CD4-positive, alpha-beta T cell treated with Interleukin-12 subunit alpha and Interleukin-12 subunit beta, for 1 hour (primary cell): ENCODE measurements around the gene PRLR.
"Not testable (repeated sequence)": the region's sequence is repeated elsewhere in the genome, so short reads cannot be mapped to it uniquely, and the experiment has no call there.

Experiments used
- DNase-seq: peaks from one replicate; pipeline ENCODE4 v3.0.0-alpha.2; 2020

PRLR gene

DNA sequence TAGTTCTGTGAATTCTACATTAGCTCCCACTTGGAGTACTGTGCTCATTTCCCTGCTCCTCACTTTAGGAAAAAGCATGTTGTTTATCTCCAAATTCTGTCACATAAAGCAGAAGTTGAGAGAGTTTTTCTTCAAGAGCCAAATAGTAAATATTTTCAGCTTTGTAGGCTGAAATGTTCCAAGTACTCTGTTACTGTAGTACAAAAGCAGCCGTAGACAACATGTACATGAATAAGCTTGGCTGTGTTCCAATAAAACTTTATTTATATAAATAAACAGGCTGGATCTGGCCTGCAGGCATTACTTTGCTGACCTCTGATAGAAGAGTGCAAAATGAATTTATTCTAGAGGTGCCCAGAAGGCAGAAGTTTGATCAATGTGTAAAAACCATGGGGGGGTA lies 109.6 kb downstream of the PRLR start:
- DNase-seq: no peak

DNA sequence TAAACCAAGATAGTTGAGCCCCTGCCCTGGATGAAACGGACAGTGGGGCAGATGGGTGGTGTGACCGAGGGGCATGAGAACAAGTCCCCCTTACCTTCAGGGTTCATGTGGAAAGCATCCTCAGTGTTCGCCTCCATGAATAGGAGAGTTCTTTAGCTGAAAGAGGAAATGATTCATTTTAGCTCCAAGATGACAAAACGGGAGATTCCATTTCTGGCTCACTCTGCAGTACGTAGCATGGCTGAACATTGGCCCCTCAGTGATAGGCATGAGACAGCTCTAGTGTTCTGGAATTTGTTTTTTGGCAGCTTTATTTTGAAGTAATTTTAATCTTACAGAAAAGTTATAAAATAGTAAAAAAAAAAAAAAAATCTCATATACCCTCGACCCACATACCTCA lies 112.3 kb downstream of the PRLR start:
- DNase-seq: no peak

DNA sequence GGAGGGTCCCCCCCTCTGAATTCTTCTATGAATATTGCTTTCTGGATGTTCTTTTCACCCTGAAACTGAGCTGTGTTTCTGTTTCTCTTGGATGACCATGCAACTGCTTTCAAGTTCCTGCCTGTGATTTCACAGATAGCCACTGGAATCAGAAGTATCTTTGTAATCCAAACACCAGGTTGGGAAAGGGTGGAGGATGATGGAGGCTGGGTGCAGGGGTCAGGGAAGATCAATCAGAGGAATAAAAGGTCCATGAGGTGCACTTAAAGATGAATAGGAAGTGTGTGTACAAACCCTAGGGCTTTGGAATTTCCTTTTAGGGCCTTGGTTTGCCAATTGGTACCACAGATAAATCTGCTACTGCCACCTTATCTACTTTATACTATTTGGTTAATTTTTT lies 114.4 kb downstream of the PRLR start:
- DNase-seq: no peak

DNA sequence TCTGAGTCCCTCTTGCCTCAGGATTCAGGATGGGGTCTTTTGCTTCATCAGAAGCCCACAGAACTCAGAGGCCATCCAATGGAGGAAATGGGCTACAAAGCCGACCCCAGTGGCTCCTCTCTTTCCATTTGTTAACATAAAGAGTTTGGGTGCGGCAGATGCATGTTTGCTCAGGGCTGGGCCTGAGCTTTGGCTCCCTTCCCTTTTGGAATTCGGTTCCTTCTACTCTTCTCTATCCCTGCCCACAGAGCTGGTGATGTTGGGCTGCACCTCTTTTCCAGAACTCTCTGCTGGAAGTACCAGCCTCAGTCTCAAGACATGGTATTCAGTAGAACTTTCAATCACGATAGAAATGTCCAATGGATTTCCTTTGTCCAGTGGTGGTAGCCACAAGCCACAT lies 115.6 kb downstream of the PRLR start:
- no peak for DNase-seq

DNA sequence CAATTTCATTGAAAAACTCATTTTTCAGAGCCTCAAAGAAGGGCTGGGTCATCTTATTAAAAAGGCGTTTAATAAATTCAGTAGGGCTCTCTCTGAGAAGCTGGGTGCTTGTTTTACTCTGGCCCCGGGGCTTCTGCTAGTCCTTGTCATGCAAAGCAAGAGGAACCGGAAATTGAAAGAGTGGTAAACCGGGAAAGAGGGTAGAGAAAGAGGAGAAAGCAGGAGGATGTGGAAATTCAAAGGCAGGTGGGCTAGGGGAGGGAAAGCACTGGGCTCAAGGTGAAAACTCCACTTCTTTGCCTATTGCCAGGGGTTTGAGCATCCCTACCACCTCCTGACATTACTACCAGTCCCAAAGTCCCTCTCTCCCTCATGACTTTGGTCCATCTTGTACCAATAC lies 118.0 kb downstream of the PRLR start:
- no peak for DNase-seq

DNA sequence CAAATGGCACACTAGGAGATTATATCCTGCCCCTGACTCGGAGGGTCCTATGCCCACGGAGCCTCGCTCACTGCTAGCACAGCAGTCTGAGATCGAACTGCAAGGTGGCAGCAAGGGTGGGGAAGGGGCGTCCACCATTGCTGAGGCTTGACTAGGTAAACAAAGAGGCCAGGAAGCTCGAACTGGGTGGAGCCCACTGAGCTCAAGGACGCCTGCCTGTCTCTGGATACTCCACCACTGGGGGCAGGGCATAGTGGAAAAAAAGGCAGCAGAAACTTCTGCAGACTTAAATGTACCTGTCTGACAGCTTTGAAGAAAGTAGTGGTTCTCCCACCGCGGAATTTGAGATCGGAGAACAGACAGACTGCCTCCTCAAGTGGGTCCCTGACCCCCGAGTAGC lies 125.7 kb downstream of the PRLR start:
- DNase-seq: not testable (repeated sequence)

DNA sequence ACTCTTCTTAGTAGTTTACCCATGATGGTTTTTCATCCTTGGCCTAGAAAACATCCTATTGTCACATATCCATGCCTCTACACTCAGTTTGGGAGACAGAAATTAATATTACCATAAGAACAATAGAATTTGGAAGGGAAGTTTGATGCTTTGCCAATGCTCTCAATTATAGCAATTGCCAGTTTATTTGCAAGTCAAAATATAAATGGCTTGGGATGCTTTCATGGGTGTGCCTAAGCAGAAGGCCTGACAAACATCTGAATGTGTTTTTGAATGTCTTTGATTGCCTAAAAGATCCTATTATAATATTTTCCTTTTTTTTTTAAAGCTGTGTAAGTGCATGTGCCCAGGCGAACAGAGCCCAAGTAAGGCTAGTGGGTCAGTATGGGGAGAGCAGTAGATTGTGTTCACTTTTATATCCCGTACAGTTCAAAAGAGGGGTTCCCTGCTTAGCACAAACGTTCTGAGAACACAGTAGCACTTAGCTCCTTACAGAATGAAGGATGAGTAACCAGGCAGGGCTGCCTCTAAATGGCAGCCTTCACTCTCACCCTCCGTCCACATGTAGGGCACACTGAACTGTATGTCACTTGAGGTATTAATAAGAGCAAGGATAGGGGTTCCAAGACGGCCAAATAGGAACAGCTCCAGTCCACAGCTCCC lies 126.5 kb downstream of the PRLR start:
- no peak for DNase-seq

DNA sequence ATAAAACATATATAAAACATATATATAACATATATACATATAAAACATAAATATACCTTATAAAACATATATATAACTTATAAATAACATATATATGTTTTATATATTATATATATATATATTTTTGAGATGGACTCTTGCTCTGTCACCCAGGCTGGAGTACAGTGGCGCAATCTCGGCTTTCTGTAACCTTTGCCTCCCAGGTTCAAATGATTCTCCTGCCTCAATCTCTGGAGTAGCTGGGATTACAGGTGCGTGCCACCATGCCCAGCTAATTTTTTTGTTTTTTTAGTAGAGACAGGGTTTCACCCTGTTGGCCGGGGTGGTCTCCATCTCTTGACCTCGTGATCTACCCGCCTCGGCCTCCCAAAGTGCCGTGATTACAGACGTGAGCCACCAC lies 128.6 kb downstream of the PRLR start:
- not testable (repeated sequence) for DNase-seq

DNA sequence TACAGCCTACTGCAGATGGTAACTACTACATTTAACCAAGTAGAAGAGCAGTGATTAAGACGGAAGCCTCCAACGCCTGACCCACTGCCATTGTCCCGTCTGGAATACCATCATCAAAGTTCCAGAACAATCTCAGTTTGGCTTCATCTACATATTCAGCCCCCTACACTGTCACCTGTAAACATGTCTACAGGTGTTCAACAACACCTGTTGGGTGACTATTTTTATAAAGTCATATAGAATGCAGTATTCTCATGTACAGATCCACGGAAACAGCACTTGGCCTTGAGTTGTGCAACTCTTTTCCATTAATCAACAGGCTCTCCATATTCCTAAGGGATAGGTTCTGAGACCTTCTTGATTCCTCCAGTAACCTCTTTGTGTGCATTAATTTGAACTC lies 129.3 kb downstream of the PRLR start:
- DNase-seq: no peak

DNA sequence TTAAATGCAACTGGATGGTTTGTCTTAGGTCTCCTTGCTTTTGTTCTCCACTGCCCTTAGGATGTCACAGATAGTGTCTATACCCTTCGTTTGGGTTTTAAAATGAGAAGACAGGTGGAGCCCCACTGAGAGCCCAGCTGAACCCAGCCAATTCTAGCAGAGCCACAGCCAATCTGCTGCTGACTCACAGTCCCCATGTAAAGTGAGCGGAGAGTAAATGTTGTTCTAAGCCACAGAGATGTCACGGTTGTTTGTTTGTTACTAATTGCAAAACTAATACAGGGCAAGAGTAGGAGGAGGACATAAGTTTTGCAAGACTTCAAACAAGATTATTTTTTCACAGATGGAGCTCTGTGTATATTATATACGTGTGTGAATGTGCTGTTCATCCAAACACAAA lies 132.1 kb downstream of the PRLR start:
- DNase-seq: no peak

DNA sequence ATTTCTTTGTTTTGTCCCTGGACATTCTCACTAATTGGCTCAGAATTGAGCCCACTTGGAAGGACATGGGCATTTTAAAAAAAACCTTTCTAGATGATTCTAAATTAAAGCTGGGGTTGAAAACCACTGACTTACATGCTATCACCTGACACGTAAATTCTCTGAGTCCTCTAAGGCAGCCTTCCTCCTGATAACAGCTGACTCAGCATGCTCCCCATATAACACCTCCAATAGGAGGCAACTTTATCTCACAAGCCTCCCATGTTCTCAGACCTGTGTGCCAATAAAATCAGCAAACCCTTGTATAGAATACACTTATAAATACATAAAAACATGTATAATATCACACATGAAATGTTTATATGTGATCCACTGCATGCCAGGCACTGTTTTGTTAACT lies 133.4 kb downstream of the PRLR start:
- DNase-seq: no peak

DNA sequence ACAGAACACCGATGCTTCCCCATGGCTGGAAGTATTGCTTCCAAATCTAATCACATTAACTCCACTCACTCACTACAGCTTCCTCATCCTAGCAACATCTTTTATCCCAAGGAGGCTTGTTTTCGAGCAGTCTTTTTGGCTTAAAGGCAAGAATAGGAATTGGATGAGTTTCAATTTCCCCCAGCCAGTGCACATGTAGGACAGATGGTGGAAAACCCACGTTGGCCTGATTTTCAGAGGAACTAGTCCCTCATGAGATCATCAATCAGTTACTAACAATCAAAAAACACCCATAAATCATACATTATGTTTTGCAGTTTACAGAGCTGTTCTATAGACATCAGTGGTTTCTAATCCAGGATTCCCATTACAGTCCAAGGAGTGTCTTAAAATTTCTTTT lies 134.1 kb downstream of the PRLR start:
- no peak for DNase-seq

DNA sequence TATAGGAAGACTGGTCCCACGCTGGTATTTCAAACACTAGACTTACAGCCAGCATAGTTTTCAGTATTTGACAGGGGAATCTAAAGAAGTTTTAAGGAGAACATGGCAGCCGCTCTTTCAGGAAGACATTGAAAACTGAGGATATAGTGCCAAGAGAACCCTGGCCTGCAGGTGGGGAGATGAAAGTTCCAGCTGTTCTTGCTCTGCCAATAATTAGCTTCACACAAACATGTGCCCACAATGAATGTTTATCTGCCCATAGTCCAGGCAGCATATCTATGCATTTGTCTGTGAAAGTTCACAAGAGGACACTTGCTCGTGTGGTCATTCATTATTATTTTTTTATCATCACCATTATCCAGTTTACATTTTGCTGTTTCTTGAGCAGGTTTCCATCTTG lies 134.9 kb downstream of the PRLR start:
- no peak for DNase-seq

DNA sequence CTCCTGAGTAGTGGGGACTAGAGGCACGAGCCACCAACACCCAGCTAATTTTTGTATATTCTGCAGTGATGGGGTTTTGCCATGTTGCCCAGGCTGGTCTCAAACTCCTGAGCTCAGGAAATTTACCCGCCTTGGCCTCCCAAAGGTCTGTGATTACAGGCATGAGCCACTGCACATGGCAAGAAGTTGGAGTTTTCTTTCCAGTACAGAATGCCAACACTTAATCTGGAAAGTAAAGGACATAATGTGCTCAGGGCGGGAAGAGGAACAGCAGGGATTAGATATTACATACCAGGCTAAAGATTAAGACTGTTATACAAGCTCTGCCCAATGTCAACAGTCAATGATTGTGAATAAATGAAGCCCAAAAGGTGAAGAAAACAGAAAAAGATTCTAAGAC lies 135.3 kb downstream of the PRLR start:
- no peak for DNase-seq

DNA sequence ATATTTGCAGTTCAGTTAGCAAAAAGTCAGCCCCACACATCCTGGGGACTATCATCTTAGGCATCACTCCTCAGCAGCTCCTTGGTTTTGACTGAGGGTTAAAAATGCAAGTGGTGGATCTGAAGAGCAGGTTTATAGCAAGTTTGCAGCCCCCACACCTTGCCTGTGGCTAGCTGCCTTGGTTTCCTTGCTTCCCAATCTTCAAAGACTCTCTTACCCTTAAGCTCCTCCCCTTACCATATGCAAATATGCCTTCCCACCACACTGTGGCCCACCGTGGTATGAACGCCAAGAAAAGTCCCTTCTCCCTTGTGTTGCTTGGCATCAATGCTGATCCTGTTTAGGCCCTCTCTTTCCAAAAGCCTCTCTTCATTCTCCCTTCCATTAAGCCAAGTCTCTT lies 137.6 kb downstream of the PRLR start:
- no peak for DNase-seq

DNA sequence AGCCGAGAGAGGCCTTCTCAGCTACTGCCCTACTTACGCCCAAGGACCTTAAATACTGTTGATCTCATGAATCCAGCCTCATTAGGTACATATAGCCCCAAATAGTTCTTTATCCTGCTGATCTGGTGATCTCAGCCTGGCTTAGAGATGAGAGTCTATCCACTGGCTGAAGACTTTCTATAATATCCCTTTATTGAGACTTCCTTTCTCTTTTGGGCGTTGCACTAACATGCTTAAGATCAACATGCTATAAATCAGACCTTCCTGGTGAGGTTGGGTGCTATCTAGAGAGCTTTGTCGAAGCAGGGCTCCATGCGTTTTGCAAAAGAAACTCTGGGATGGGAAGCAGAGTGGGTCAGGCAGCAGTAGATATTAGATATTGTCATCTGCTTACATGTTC lies 138.6 kb downstream of the PRLR start:
- DNase-seq: no peak

DNA sequence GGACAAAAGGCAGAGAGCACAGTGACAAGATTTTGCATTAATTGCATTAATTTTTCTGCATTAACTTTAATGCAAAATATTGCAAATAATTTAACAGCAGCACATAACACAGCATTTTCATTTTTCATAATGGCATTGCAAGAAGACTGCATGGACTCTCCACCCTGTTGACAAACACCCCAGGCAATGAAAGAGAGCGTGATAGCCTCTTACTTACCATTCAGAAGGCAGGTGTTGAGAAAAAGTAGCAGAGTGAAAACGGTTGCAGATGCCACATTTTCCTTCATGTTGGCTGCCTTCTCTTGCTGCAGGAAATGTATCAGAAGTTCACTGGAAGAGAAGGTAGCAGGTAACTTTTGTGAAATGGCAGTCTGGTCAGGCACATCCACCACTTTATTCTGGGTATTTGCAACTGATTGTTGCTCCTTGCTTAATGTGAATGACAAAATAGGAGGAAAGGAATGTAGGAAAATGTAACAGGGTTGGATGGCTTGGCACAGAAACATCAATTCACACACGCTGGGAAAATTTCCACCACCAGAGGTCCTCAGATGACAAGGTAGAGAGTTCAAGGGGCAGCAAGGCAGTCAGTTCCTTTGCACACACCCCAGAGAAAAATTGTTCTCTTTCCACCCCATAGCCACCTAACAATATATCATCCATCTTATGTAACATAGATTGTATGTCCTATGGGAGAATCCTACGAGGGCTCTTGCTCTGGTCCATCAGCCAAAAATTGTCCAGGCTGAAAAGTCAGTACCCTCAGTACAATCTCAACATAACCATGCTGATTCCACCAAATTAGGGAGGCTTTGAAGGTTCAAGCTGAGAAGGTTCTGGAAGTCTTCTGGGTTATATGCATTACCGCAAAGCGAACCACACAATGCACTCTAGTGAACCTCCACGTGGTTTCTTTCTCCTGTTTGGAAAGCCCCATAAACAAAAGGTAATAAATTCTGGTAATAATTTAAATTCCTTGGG lies 140.7 kb downstream of the PRLR start:
- DNase-seq: peak; percentile 51

DNA sequence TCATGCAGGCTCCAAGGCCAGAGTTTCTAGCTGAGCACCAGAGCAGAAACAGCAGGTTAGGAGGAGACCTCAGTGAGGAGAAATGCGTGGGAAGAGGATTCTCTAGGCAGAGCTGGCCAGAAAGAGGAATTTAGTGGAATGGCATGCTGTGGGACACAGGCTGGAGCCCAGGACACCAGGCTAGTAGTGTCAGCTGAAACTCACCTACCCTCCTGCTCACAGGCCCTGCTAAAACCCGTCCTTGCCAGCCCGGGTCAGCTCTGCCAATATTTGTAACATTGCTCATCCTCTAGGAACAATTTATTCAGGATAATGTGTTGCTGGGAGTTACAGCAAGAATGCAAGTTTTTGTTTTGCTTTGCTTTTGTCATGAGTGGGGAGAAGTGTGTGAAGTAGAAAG lies 142.3 kb downstream of the PRLR start:
- no peak for DNase-seq

DNA sequence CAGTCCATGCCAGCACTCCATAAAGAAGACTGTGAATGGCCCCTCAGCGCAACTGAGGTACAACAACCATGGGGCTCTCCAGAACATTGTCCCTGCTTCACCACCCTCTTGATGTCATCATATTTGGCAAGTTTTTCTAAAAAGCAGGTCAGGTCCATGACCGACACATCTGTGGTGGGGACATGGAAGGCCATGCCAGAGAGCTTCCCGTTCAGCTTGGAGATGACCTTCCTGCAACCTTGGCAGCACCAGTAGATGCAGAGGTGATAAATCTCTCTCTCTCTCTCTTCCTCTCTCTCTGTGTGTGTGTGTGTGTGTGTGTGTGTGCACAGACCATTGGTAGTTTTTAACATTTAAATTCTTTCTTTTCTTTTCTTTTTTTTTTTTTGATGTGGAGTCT lies 147.1 kb downstream of the PRLR start:
- DNase-seq: no peak

DNA sequence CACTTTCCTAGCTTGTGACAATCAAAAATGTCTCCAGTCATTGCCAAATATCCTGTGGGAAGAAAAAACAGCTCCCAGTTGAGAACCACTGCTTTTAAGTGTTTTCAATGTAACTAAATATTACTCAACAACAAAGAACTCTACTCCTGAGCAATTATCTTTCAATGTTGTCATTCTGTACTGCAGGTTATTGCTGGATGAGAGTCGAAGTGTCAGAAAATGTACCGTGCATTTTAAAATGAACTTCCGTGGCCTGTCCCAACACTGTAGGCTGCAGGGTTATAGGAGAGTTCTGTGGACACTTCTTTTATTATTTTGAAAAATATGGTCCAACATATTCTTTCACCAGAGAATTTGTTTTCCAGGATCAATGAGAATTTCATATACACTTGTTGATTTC lies 147.8 kb downstream of the PRLR start:
- no peak for DNase-seq

DNA sequence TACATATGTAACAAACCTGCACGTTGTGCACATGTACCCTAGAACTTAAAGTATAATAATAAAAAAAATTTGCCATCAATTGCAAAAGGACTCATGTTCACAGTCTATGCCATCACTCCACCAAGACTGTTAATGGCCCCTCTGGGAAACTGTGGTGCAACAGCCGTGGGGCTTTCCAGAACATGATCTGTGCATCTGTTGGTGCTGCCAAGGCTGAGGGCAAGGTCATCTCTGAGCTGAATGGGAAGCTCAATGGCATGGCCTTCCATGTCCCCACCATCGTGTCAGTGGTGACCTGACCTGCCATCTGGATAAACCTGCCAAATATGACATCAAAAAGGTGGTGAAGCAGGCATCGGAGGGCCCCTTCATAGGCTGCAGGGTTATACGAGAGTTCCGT lies 149.2 kb downstream of the PRLR start:
- no peak for DNase-seq

DNA sequence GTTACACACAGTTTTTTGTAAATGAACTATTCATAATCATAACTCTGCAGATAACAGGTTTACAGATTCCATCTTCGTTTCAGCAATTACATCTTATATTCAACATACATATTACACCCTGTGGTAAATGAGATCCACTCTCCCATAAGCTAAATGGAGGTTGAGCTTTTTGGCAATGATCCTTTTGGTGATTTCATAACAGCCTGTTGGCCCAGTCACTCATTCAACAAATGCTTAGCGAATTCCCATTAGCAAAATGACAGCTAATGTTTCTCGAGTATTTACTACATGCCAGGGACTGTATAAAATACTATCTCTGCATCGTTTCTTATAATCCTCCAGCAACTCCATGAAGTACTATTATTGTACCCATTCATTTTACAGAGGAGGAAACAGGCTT lies 157.1 kb downstream of the PRLR start:
- DNase-seq: no peak

DNA sequence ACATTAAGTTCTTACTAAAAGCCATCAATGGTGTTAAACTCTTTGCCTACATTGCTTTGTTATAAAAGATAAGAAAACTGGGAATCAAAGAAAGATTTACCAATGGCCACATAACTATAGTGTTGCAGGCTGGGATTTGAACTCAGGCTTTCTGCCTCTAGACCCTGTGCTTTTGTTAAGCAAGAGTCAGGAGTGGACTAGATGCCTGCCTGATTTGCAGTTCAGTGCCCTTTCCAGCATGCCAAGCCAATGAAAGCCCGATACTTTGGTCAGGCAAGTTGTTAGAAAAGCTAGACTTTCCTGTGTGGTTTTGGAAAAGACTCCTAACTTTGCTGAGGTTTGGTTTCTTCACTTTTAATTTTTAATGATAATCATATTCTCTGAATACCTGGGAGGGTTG lies 161.1 kb downstream of the PRLR start:
- DNase-seq: no peak

DNA sequence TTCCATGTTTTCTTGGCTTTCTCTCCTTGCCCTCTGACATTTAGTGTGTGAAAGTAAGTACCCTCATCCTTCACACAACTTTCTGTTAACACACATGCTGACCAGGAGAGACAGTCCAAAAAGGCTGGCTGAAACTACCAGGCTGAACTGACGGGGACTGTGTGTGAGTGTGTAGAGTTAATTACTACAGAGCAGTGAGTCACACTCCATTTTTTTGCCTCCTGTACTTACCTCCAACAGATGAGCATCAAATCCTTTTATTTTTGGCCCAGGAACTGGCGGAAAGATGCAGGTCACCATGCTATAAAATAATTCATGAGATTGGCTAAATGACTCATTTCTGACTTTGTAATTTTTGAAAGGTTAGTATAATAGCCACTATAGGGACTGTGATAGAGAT lies 162.3 kb downstream of the PRLR start:
- DNase-seq: no peak
